ENCODE data around the gene HNRNPF.
A peak's percentile ranks its signal among the peaks of the same experiment; 100 is the strongest.
"Not testable (repeated sequence)": the region's sequence is repeated elsewhere in the genome, so short reads cannot be mapped to it uniquely, and the experiment has no call there.

Gene HNRNPF

DNA sequence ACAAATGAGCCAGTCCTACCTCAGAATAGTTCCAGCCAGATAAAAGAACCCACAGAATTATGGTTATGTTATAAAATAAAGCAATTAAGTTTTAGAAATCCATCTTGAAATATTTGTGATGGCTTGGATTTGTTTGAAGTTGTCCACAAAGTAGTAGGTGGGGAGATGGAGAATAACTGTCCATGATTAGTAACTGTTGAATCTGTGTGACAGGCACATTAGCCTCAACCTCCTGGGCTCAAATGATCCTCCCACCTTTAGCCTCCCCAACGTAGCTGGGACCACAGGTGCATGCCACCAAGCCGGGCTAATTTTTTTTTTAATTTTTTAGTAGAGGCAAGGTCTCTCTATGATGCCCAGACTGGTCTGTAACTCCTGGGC, 10.1 kb downstream of the HNRNPF start:
- DNase-seq (ENCODE audit: low read depth, low spot score) = no peak

- peak; percentile 92 for DNase-seq (ENCODE audit: low read depth, low spot score)
Observed at GRCh38 chr10:43396928-43397624, 11.9 kb downstream of the HNRNPF start.

DNA sequence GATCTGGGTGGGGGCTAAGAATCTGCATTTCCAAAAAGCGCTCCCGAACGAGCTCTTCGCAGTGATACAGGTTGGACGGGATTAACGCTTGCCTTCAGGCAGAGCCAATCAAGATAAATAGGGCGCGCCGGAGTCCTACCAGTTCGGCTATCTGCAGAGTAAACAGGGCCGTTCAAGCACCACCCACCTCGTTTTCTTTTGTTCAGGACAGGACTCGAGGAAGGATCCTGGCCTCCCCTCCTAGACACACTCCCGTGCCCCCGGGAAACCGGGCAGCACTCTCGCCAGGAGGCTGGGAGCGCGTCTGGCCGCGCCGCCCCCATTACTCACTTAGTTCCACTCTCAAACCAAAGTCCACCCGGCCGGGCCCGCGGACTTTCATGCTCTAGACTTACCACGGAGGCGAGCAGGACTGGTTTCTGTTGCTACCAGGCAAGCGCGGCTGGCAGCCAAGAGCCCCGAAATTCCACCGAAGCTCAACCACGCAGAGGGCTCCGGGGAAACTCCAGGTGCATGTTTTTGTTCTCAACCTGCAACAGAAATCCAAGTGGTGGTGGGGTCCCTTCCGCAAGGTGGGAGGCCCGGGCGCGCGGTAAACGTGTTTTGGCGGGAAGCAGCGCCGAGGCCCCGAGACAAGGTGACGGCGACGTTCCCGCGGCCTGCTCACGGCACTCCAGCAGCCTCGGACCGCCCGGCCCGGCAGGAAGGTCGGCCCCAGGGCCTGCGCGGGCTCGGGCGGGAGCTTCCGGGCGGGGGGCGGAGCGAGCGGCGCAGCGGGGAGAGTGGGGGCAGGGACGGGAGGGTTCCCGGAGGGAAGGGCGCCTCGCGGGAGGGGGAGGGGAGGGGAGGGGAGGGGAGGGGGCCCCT, 12.7 kb downstream of the HNRNPF start:
- peak; percentile 94 for DNase-seq (ENCODE audit: low read depth, low spot score)

- DNase-seq (ENCODE audit: low read depth, low spot score) = no peak
Observed at GRCh38 chr10:43395571-43396060, 13.4 kb downstream of the HNRNPF start.

DNA sequence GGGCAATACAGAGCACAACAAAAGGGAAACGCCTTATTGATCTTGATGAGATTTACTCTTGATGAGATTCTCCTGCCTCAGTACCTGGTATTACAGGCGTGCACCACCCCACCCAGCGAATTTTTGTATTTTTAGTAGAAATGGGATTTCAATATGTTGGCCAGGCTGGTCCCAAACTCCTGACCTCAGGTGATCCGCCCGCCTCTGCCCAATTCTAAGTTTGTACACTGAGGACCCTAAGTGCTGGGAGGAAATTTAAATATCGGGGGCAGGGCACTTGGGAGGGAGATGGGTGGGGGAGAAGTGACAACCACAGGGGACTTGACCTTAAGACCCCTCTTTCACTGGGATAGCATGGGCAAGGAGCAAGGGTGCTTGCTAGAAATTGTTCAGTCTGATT, 14.1 kb downstream of the HNRNPF start:
- no peak for DNase-seq (ENCODE audit: low read depth, low spot score)

DNA sequence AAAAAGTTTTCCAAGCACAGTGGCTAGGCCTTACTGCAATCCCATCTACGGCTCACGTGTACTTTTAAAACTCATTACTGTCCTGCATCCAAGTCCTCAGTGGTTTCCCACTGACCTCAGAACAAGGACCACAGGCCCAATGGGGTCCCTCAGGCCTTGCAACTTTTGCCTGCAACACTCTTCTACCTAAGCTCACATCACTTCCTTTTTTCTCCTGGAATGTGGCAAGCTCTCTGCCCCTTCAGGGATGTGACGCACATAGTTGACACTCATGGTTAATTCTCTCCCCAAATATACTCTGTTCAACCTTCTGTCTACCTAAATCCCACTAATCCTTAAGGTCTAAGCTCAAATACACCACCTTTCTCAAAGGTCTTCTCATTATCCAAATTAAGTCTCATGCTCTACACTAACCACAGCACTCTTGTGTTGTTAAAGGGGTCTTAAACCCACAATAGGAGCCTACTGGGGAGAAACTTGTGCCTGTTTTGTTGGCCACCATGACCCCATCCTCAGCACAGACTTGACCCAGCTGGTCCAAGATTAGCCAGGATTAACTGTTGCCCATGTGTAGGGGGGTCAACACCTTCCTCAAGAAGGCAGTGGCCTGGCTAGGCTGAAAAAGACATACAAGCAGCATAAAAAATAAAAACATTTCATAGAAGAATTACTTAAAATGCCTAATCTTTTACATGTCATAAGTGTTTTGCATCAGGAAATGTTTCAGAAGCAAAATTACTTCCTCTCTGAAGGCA, 15.2 kb downstream of the HNRNPF start:
- DNase-seq (ENCODE audit: low read depth, low spot score) = no peak

GRCh38 chr10:43393186-43393585, 15.8 kb downstream of the HNRNPF start:
- not testable (repeated sequence) for DNase-seq (ENCODE audit: low read depth, low spot score)

DNA sequence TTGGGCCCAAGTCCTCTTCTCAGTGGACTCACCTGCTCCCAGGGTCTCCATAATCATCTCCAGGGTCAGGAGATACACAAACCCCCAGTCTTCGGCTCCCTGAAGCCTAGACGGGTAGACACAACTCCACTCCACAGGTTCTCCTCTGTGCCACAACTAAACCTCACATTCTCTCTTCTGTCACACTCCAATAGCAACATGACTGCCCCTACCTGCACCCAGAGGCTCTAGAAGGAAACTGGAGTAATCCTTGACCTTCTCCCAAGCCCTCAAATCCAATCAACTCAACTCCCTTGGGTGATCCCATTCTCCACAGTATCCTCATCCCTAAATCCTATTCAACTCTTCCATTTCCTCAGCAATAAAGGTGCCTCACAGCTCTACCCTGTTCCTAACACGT, 16.2 kb downstream of the HNRNPF start:
- DNase-seq (ENCODE audit: low read depth, low spot score) = no peak

DNA sequence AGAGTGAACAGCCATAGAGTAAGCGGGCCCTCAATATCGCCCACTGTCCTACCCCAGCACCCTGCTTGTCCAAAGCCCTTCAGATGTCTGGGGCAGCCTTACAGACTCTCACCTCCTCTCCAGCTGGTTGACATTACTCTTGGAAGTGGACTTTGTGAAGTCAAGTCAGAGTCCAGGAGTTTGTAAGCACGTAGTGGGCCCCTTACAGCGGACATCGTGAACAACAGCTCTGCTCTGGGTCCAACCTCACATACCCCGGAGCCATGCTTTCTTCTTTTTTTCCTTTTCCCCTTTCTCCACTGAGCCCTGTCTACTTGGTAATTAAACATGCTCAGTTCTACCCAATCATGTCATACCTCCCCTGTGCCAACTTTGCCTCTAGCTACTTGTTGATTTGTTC, 17.5 kb downstream of the HNRNPF start:
- DNase-seq (ENCODE audit: low read depth, low spot score) = no peak

DNA sequence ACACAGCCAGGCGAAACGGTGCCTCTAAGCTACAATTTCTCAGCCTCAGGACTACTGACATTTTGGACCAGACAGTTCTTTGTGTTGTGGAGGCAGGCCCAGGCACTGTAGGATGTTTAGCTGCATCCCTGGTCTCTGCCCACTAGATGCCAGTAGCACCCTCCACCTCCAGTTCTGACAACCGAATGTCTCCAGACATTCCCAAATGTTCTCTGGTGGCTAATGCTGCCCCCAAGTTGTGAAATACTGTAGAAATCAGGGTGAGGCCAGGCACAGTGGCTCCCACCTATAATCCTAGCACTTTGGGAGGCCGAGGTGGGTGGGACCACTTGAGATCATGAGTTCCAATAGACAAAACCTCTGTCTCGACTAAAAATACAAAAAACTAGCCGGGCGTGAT, 18.2 kb downstream of the HNRNPF start:
- peak; percentile 60 for DNase-seq (ENCODE audit: low read depth, low spot score)

DNA sequence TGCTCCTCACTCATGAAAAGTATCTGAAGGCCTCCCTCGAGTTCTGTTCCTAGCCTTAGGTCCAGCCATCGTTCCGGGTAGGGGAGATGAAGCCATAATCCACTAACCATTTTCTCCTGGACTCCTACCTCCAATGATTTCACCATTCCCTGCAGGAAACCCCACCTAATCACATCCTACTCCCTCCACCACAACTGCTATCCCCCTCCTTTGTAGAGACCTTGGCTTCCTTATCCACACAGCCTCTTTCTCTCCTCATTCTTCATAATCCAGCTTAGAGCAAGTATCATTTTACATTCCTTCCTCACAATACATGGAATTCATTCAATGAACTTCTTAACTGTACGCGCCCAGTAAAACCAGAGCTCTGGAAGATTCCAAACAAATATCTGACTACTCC, 18.7 kb downstream of the HNRNPF start:
- DNase-seq (ENCODE audit: low read depth, low spot score) = no peak

DNA sequence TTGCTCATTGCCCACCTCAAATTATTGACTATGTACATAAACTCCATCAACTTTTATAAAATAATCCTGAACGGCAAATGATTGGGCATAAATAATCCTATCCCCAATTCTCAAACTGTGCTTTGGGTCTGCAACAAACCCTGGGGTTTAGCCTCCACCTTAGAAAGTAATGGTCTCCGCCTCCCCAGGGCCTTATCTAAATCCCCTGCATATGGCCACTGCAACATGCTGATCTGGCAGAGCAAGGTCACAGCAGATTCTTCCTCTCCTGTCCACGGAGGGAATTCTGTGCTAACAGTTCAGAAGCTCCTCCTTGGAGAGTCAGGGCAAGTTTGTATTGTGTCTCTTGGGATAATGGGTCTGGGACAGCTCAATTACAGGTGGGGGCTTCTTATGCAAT, 19.1 kb downstream of the HNRNPF start:
- no peak for DNase-seq (ENCODE audit: low read depth, low spot score)

DNA sequence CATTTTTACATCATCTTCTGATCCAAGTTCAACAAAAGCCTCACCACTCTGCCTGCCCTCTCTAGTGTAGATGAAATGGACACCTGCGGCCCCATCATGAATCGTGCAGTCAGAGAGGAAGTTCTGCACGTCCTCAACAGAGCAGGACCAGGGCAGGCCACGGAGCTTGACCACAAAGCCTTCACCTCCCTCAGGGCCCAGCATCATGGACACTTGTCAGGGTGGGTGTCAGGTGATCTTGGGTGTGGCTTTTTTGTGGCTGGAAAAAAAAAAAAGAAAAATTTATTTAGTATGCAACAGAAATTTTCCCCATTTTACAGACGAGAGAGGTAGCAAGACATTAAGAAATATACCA, 21.3 kb downstream of the HNRNPF start:
- DNase-seq (ENCODE audit: low read depth, low spot score) = no peak

DNA sequence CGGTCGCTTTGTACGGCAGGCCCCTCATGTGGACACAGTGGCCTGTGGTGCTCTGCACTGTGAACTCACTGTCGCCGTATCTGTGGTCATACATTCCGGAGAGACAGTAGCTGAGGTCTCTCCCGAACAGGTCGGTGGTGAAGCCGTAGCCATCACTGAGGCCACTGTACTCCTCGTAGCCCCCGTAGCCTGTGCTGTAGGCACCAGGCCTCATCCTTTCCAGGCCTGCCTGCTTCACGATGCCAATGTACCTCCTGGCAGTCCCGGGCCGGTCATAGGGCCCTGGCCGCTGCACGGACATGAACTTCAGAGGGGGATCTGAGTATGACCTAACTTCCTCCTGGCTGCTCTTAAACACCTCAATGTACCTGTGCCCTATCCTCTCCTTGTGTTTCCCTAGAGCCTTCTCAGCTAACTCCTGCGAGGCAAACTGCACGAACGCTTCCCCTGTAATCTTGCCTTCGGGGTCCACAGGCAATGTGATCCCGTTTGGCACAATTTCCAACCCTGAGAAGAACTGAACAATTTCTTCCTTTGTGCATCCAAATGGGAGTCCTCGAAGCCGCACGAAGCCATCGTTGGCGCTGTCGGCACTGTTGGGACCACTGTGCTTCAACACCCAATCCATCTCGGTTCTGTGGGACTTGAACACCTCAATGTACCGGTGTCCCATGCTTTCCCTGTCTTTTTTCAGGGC, 21.9 kb downstream of the HNRNPF start:
- DNase-seq (ENCODE audit: low read depth, low spot score) = no peak

- DNase-seq (ENCODE audit: low read depth, low spot score) = no peak
Observed at GRCh38 chr10:43386549-43386948, 22.4 kb downstream of the HNRNPF start.

GRCh38 chr10:43385412-43386004, 23.5 kb downstream of the HNRNPF start:
- DNase-seq (ENCODE audit: low read depth, low spot score) = no peak

GRCh38 chr10:43384252-43385221, 24.4 kb downstream of the HNRNPF start:
- DNase-seq (ENCODE audit: low read depth, low spot score) = no peak

GRCh38 chr10:43383204-43383971, 25.6 kb downstream of the HNRNPF start:
- DNase-seq (ENCODE audit: low read depth, low spot score) = no peak

DNA sequence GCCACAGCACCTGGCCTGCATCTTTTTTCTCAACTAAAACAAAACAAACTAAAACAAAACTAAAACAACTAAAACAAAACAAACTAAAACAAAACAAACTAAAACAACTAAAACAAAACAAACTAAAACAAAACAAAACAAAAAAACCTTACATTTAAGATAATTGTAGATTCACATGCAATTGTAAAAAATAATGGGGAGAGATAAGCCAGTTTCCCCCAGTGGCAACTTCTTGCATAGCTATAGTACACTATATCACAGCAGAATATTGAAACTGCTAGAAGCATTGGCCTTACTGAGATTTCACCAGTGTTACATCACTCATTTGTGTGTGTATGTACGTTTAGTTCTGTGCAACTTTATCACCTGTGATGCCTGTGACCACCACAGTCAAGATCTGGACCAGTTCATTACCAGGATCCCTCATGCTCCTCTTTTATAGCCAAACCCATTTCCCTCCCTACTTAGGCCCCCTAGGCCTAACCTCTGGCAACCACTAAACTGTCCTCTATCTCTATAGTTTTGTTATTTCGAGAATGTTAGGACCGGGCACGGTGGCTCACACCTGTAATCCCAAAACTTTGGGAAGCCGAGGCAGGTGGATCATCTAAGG, 28.3 kb downstream of the HNRNPF start:
- no peak for DNase-seq (ENCODE audit: low read depth, low spot score)
